A673 (cell line): Measurements from ENCODE around the gene NEK7. TPM values are rescaled to one million over a fixed set of nuclear protein-coding genes. Genes with fewer than 3 reads are reported as not detected.
"Not testable (repeated sequence)": the region's sequence is repeated elsewhere in the genome, so short reads cannot be mapped to it uniquely, and the experiment has no call there.

ENCODE experiments used
- BruUV-seq: library from RNA; stranded (reverse); fragments of 400-500 nt; replicated peaks from 2 replicates; lab custom pipeline; 2021; lab: Mats Ljungman, UMichigan
- CTCF ChIA-PET: fragments of 300-600 bp; sonication (Branson Sonifier 250); formaldehyde crosslinking; loops from one replicate; lab custom pipeline; 2022; ENCODE audit warnings: antibody characterized with exemption; lab: Charles Lee
- POLR2A ChIA-PET: fragments of 300-600 bp; sonication (Branson Sonifier 250); formaldehyde crosslinking; loops from one replicate; lab custom pipeline; 2022; ENCODE audit warnings: antibody characterized with exemption; ENCODE audit not compliant: low non-redundant PET; lab: Charles Lee
- DNase-seq: peaks from one replicate; pipeline ENCODE4 v3.0.0-alpha.2; 2015; ENCODE audit warnings: low spot score
- H3K27ac ChIP-seq: fragments of 200-600 bp; sonication (generic); 2 replicates; pipeline ENCODE4 v1.5.1; 2016; ENCODE audit warnings: mixed run types, low read depth, mild to moderate bottlenecking, mixed read lengths, antibody characterized with exemption, low read length; ENCODE audit not compliant: poor library complexity, severe bottlenecking
- H3K27me3 ChIP-seq: fragments of 200-600 bp; sonication (generic); replicated peaks from 2 replicates; pipeline ENCODE4 v1.6.1; 2017; ENCODE audit warnings: mixed run types, low read depth, mild to moderate bottlenecking, mixed read lengths, antibody characterized with exemption, low read length; ENCODE audit not compliant: insufficient read depth, poor library complexity
- H3K36me3 ChIP-seq: fragments of 200-600 bp; sonication (generic); 2 replicates; pipeline ENCODE4 v1.6.1; 2016; ENCODE audit warnings: mixed run types, mild to moderate bottlenecking, mixed read lengths, antibody characterized with exemption, low read length; ENCODE audit not compliant: insufficient read depth, poor library complexity, severe bottlenecking
- H3K4me1 ChIP-seq: fragments of 200-600 bp; sonication (generic); 2 replicates; pipeline ENCODE4 v1.6.1; 2017; ENCODE audit warnings: mixed run types, mild to moderate bottlenecking, mixed read lengths, antibody characterized with exemption, low read length; ENCODE audit not compliant: insufficient read depth, poor library complexity, severe bottlenecking
- H3K4me3 ChIP-seq: fragments of 200-600 bp; sonication (generic); 2 replicates; pipeline ENCODE4 v1.5.1; 2016; ENCODE audit warnings: low read depth, mixed run types, mild to moderate bottlenecking, mixed read lengths, low read length; ENCODE audit not compliant: poor library complexity, severe bottlenecking
- H3K9me3 ChIP-seq: fragments of 200-600 bp; sonication (generic); 2 replicates; pipeline ENCODE4 v1.6.1; 2016; ENCODE audit warnings: mixed run types, low read depth, mild to moderate bottlenecking, mixed read lengths, antibody characterized with exemption, low read length; ENCODE audit not compliant: poor library complexity, severe bottlenecking
- CTCF ChIP-seq: fragments of 300-800, 200-600 bp; sonication (generic); conservative IDR thresholded peaks from 2 replicates; pipeline ENCODE4 v1.5.1; 2017; ENCODE audit warnings: low read depth, mild to moderate bottlenecking, antibody characterized with exemption, low read length, moderate library complexity, mixed read lengths
- EZH2 ChIP-seq: fragments of 200-600 bp; sonication (generic); IDR thresholded peaks from 2 replicates; pipeline ENCODE4 v1.6.1; 2017; ENCODE audit warnings: borderline replicate concordance, low read depth, mild to moderate bottlenecking, mixed read lengths, antibody characterized with exemption, low read length; ENCODE audit not compliant: poor library complexity, severe bottlenecking
- intact Hi-C: fragments of 100-400 bp; cut with micrococcal nuclease; formaldehyde crosslinking; loops from one replicate; pipeline ENCODE4 v1.10.0; 2022; ENCODE audit not compliant: unreplicated experiment
- total RNA-seq: library from RNA; stranded (reverse); gene quantifications from 2 replicates; pipeline ENCODE4 v1.2.3, GENCODE V29; 2021

Gene NEK7
- total RNA-seq, 1 experiment from 2014 or later = 18.6 TPM

- H3K27ac ChIP-seq = no peak overlapping the region
- no peaks in the 10 kb centered on the region for H3K4me1 ChIP-seq
- ChIA-PET CTCF (no interaction called here), POLR2A (no interaction called here)
- no peaks in the 10 kb centered on the region for H3K36me3 ChIP-seq
- TF ChIP-seq CTCF = no peak
- TF ChIP-seq EZH2 = no peak
- intact Hi-C loops = no loop called here
- no peak for DNase-seq
- H3K9me3 ChIP-seq = peaks cover 24% of the 10 kb centered on the region
- no TSS peak for BruUV-seq
- no peak overlapping the region for H3K4me3 ChIP-seq
- no peaks in the 10 kb centered on the region for H3K27me3 ChIP-seq
Observed at GRCh38 chr1:198212675-198213074, 55.9 kb downstream of the NEK7 start.

- no peak overlapping the region for H3K27ac ChIP-seq
- DNase-seq = no peak
- CTCF ChIA-PET = no interaction called here
- POLR2A ChIA-PET = no interaction called here
- no peaks in the 10 kb centered on the region for H3K4me1 ChIP-seq
- no peaks in the 10 kb centered on the region for H3K27me3 ChIP-seq
- no peak for TF ChIP-seq CTCF
- TF ChIP-seq EZH2 = no peak
- intact Hi-C loops = no loop called here
- H3K36me3 ChIP-seq = no peaks in the 10 kb centered on the region
- H3K4me3 ChIP-seq = no peak overlapping the region
- peaks cover 24% of the 10 kb centered on the region for H3K9me3 ChIP-seq
- BruUV-seq = no TSS peak
Observed at GRCh38 chr1:198214924-198215323, 58.1 kb downstream of the NEK7 start.

- Histone ChIP-seq H3K4me1 (no peaks in the 10 kb centered on the region), H3K4me3 (no peak overlapping the region), H3K27me3 (no peaks in the 10 kb centered on the region), H3K27ac (no peak overlapping the region), H3K9me3 (peaks cover 5% of the 10 kb centered on the region), H3K36me3 (no peaks in the 10 kb centered on the region)
- ChIA-PET POLR2A (no interaction called here), CTCF (no interaction called here)
- no peak for DNase-seq
- no TSS peak for BruUV-seq
- intact Hi-C loops = no loop called here
- no peak for TF ChIP-seq CTCF
- TF ChIP-seq EZH2 = no peak
Observed at GRCh38 chr1:198220428-198220827, 63.6 kb downstream of the NEK7 start.

- POLR2A ChIA-PET, H3K27me3 ChIP-seq, H3K4me1 ChIP-seq, H3K36me3 ChIP-seq, H3K27ac ChIP-seq, BruUV-seq, DNase-seq, H3K4me3 ChIP-seq, CTCF ChIA-PET, H3K9me3 ChIP-seq, intact Hi-C loops: not testable (repeated sequence)
Observed at GRCh38 chr1:198227010-198227409, 70.2 kb downstream of the NEK7 start.

- H3K4me1 ChIP-seq, CTCF ChIA-PET, H3K9me3 ChIP-seq, intact Hi-C loops, DNase-seq, POLR2A ChIA-PET, H3K27me3 ChIP-seq, H3K4me3 ChIP-seq, BruUV-seq, H3K27ac ChIP-seq, H3K36me3 ChIP-seq: not testable (repeated sequence)
Observed at GRCh38 chr1:198227454-198227853, 70.7 kb downstream of the NEK7 start.
